Ishikawa (cell line): ENCODE results near the gene BAZ2B.

Experiments used
- EP300 ChIP-seq: IDR thresholded peaks from 2 replicates; pipeline ENCODE4 v1.6.1; 2012; ENCODE audit warnings: borderline replicate concordance
- MAX ChIP-seq: IDR thresholded peaks from 2 replicates; pipeline ENCODE4 v1.6.1; 2012
- NFIC ChIP-seq: IDR thresholded peaks from 2 replicates; pipeline ENCODE4 v1.6.1; 2012
- RAD21 ChIP-seq: IDR thresholded peaks from 2 replicates; pipeline ENCODE4 v1.6.1; 2012; ENCODE audit warnings: low read depth
- TF ChIP-seq, protein P1 (sequence below): IDR thresholded peaks from 2 replicates; pipeline ENCODE4 v1.6.1; 2012; ENCODE audit warnings: low read depth, mild to moderate bottlenecking

DNA sequence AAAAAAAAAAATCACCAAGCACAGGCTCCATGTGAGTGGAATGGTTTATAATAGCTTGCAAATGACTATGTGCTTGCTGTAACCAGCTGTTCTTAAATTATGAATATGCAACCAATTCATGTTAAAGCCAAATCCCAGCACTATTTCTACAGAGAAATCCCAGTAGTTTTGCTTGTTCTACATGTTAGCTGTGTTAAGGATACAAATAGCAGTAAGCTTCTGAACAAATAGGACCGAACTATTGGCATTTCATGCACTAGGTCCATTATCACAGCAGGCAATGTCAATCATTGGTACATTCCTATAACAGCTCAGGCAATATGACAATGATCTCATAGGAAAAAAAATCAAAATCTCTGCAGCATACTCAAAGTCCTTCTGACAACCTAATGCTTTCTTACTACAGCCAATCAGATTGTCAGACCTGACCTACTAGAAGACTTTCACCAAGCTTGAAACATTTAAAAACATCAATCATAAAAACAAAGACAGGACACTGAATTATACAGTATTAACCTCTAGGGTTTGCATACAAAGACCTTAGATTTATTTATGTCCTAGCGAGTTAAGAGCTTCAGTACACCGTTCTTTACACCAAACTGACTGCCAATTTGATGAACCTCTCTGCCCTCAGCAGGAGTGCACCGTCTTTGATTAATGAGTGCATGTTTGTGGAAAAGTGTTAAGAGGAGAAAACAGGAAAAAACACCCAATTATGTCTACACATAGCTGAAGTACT lies 6.4 kb downstream of the BAZ2B start:
- TF ChIP-seq, protein P1, sequence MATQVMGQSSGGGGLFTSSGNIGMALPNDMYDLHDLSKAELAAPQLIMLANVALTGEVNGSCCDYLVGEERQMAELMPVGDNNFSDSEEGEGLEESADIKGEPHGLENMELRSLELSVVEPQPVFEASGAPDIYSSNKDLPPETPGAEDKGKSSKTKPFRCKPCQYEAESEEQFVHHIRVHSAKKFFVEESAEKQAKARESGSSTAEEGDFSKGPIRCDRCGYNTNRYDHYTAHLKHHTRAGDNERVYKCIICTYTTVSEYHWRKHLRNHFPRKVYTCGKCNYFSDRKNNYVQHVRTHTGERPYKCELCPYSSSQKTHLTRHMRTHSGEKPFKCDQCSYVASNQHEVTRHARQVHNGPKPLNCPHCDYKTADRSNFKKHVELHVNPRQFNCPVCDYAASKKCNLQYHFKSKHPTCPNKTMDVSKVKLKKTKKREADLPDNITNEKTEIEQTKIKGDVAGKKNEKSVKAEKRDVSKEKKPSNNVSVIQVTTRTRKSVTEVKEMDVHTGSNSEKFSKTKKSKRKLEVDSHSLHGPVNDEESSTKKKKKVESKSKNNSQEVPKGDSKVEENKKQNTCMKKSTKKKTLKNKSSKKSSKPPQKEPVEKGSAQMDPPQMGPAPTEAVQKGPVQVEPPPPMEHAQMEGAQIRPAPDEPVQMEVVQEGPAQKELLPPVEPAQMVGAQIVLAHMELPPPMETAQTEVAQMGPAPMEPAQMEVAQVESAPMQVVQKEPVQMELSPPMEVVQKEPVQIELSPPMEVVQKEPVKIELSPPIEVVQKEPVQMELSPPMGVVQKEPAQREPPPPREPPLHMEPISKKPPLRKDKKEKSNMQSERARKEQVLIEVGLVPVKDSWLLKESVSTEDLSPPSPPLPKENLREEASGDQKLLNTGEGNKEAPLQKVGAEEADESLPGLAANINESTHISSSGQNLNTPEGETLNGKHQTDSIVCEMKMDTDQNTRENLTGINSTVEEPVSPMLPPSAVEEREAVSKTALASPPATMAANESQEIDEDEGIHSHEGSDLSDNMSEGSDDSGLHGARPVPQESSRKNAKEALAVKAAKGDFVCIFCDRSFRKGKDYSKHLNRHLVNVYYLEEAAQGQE = no peak
- no peak for TF ChIP-seq MAX
- TF ChIP-seq RAD21 = no peak
- TF ChIP-seq EP300 = no peak
- peak; percentile 29; the same call in 1 of the 2 replicates for TF ChIP-seq NFIC
